Measurements from ENCODE around the gene HSF2BP. TPM values are rescaled to one million over a fixed set of nuclear protein-coding genes. Genes with fewer than 3 reads are reported as not detected.

Gene HSF2BP
- total RNA-seq, 2 experiments from 2014 or later = 1.5 TPM

DNA sequence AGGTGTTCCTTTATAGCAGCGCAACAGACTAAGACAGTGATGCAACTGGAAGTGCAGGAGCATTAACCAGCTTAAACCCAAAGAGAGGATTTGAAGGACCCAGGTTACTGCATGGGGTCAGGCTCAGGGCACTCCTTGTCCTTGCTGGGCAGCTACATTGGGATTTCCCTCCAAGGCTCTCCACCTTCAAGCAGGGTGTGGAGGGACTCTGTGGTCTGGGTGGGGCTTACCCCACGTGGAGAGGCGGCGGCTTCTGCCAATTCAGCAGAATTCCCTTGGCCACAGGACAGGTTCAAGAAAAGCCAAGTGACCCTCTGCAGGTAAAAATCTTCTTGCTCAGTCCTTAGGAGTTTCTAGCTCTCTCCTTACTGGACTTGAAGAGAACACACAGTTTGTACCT, 6.6 kb upstream of the HSF2BP start:
- POLR2A ChIA-PET = interaction anchor here (0.7 to 1.5 kb wide), 2 partner anchors 8 to 688 kb away, joined by 4 to 5 read pairs; no protein-coding TSS in a partner anchor

GRCh38 chr21:43664358-43664757, 5.1 kb upstream of the HSF2BP start:
- DNase-seq (no peak), ATAC-seq (no peak)
- H3K36me3 Mint-ChIP-seq (ENCODE audit: low read depth) = peaks cover 67% of the 10 kb centered on the region
- CTCF ChIA-PET = no interaction called here
- H3K27me3 Mint-ChIP-seq = no peaks in the 10 kb centered on the region
- H3K4me3 Mint-ChIP-seq = no peak overlapping the region
- no peak for TF ChIP-seq CTCF (IDR thresholded peaks at IDR 0.05)
- intact Hi-C loops (cut with micrococcal nuclease) = no loop called here
- POLR2A ChIA-PET = no interaction called here
- peaks cover 65% of the 10 kb centered on the region for H3K4me1 Mint-ChIP-seq (ENCODE audit: low read depth)
- H3K9me3 Mint-ChIP-seq = no peaks in the 10 kb centered on the region
- H3K27ac Mint-ChIP-seq = no peak overlapping the region

More for the DNA sequence above, 6.6 kb upstream of the HSF2BP start:
- Mint-ChIP-seq H3K27me3 (no peaks in the 10 kb centered on the region), H3K4me1 (ENCODE audit: low read depth) (peaks cover 63% of the 10 kb centered on the region), H3K9me3 (no peaks in the 10 kb centered on the region), H3K4me3 (no peak overlapping the region), H3K36me3 (ENCODE audit: low read depth) (peaks cover 68% of the 10 kb centered on the region), H3K27ac (no peak overlapping the region)
- intact Hi-C loops (cut with micrococcal nuclease) = no loop called here
- no peak for TF ChIP-seq CTCF (IDR thresholded peaks at IDR 0.05)
- ATAC-seq (no peak), DNase-seq (no peak)
- CTCF ChIA-PET = interaction anchor here (1.2 kb wide), 1 partner anchor 71 kb away, joined by 3 read pairs; no protein-coding TSS in a partner anchor

- ChIA-PET POLR2A (no interaction called here), CTCF (no interaction called here)
- no peak for ATAC-seq
- TF ChIP-seq CTCF (IDR thresholded peaks at IDR 0.05) = no peak
- Mint-ChIP-seq H3K36me3 (ENCODE audit: low read depth) (peaks cover 67% of the 10 kb centered on the region), H3K4me3 (no peak overlapping the region), H3K9me3 (no peaks in the 10 kb centered on the region), H3K27me3 (no peaks in the 10 kb centered on the region), H3K27ac (peak overlapping the region; percentile 78), H3K4me1 (ENCODE audit: low read depth) (peaks cover 68% of the 10 kb centered on the region)
- intact Hi-C loops (cut with micrococcal nuclease) = no loop called here
- no peak for DNase-seq
Measured at GRCh38 chr21:43663033-43663432, 3.7 kb upstream of the HSF2BP start.

- no peak for ATAC-seq
- intact Hi-C loops (cut with micrococcal nuclease) = no loop called here
- POLR2A ChIA-PET = no interaction called here
Measured at GRCh38 chr21:43662286-43662685, 3.0 kb upstream of the HSF2BP start.

DNA sequence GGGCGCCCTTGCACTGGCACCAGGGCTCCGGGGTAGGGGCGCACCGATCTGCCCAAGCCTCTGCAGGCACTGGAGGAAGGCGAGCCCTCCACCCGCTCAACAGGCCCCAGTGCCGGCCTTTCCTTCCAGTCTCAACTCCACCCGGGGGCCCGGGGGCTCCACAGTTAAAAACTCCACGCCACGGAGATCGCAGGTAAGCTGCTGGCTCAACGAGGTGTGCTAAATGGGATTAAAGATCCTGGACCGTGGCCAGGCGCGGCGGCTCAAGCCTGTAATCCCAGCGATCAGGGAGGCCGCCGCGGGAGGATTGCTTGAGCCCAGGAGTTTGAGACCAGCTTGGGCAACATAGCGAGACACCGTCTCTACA, 536 bp downstream of the HSF2BP start:
- H3K4me1 Mint-ChIP-seq (ENCODE audit: low read depth) = peaks cover 34% of the 10 kb centered on the region

More at GRCh38 chr21:43662286-43662685, 3.0 kb upstream of the HSF2BP start:
- no peak overlapping the region for H3K27ac Mint-ChIP-seq
- peaks cover 61% of the 10 kb centered on the region for H3K4me1 Mint-ChIP-seq (ENCODE audit: low read depth)
- DNase-seq = no peak
- CTCF ChIA-PET = no interaction called here
- no peaks in the 10 kb centered on the region for H3K9me3 Mint-ChIP-seq
- H3K36me3 Mint-ChIP-seq (ENCODE audit: low read depth) = peaks cover 64% of the 10 kb centered on the region
- no peak for TF ChIP-seq CTCF (IDR thresholded peaks at IDR 0.05)
- no peak overlapping the region for H3K4me3 Mint-ChIP-seq
- H3K27me3 Mint-ChIP-seq = no peaks in the 10 kb centered on the region

More for the DNA sequence above, 536 bp downstream of the HSF2BP start:
- peak overlapping the region; percentile 99 for H3K4me3 Mint-ChIP-seq
- no peaks in the 10 kb centered on the region for H3K9me3 Mint-ChIP-seq
- peak overlapping the region; percentile 89 for H3K27ac Mint-ChIP-seq
- POLR2A ChIA-PET = interaction anchor here (0.8 to 2.3 kb wide), 6 partner anchors 8 to 306 kb away, joined by 3 to 15 read pairs (median 3); no protein-coding TSS in a partner anchor
- no peak for TF ChIP-seq CTCF (IDR thresholded peaks at IDR 0.05)
- peaks cover 33% of the 10 kb centered on the region for H3K36me3 Mint-ChIP-seq (ENCODE audit: low read depth)
- CTCF ChIA-PET = interaction anchor here (1.3 kb wide), 1 partner anchor 14 kb away, joined by 4 read pairs; no protein-coding TSS in a partner anchor
- intact Hi-C loops (cut with micrococcal nuclease) = no loop called here
- H3K27me3 Mint-ChIP-seq = no peaks in the 10 kb centered on the region
- DNase-seq = peak; percentile 7
- no peak for ATAC-seq

Data from activated CD8-positive, alpha-beta T cell treated with anti-CD3 and anti-CD28 coated beads for 36 hours (primary cell).